B cell (primary cell): ENCODE data around the gene JCHAIN. TPM values are rescaled to one million over a fixed set of nuclear protein-coding genes. Genes with fewer than 3 reads are reported as not detected.

ENCODE experiments used
- ATAC-seq: fragments of 200-7000 bp; cut with Tn5 transposase; one replicate; pipeline ENCODE4 v1.10.0; 2021; ENCODE audit warnings: low read depth, mild to moderate bottlenecking, moderate number of reproducible peaks, moderate library complexity
- CTCF ChIA-PET: fragments of 350-600 bp; sonication (Branson Sonifier 250); formaldehyde crosslinking; loops from one replicate; lab custom pipeline; 2021; ENCODE audit warnings: antibody characterized with exemption, inconsistent platforms; lab: Charles Lee
- POLR2A ChIA-PET: fragments of 350-600 bp; sonication (Branson Sonifier 250); formaldehyde crosslinking; loops from one replicate; lab custom pipeline; 2021; ENCODE audit warnings: antibody characterized with exemption; lab: Charles Lee
- DNase-seq: peaks from one replicate; pipeline ENCODE4 v3.0.0; 2013
- H2AFZ ChIP-seq: 2 replicates; pipeline ENCODE4 v1.6.1; 2012; ENCODE audit warnings: mild to moderate bottlenecking, low read depth, low read length; ENCODE audit not compliant: insufficient read depth, poor library complexity, severe bottlenecking
- H3K27ac ChIP-seq, 2 donors: 1 replicate in 1 of 2; 2 replicates in 1 of 2; pipeline ENCODE4 v1.5.1; 2012 to 2013; ENCODE audit warnings: low read length in 2 of 2, mild to moderate bottlenecking in 2 of 2, moderate library complexity in 1 of 2
- H3K27me3 ChIP-seq, 4 experiments: fragments of 200-600 bp in 1 of 4; sonication (generic) in 1 of 4; replicated peaks in 1 of 4; 1 replicate in 2 of 4; 2 replicates in 2 of 4; pipeline versions ENCODE4 v1.6.1 to v1.7.0; 2013 to 2016; ENCODE audit warnings: low read length in 3 of 4, mild to moderate bottlenecking in 2 of 4, mixed read lengths in 1 of 4, moderate library complexity in 1 of 4; ENCODE audit not compliant: insufficient read depth in 4 of 4, control insufficient read depth in 3 of 4; ENCODE audit errors: control extremely low read depth in 1 of 4
- H3K36me3 ChIP-seq, 2 experiments: replicated peaks in 1 of 2; 1 replicate in 1 of 2; 2 replicates in 1 of 2; pipeline versions ENCODE4 v1.6.1 to v1.7.1; 2013; ENCODE audit warnings: low read length in 1 of 2; ENCODE audit not compliant: insufficient read depth in 2 of 2, control insufficient read depth in 1 of 2; ENCODE audit errors: control extremely low read depth in 1 of 2, extremely low read depth in 1 of 2
- H3K4me1 ChIP-seq, 2 donors: fragments of 200-600 bp in 1 of 2; sonication (generic) in 1 of 2; 1 replicate in 1 of 2; 2 replicates in 1 of 2; pipeline versions ENCODE4 v1.5.1 to v1.6.1; 2013 to 2017; ENCODE audit warnings: low read length in 2 of 2; ENCODE audit not compliant: control insufficient read depth in 2 of 2, insufficient read depth in 2 of 2
- H3K4me2 ChIP-seq: replicated peaks from 2 replicates; pipeline ENCODE3; 2012; ENCODE audit warnings: mild to moderate bottlenecking, low read depth, low read length; ENCODE audit not compliant: poor library complexity, severe bottlenecking
- H3K4me3 ChIP-seq, 5 experiments: fragments of 200-600 bp in 1 of 5; sonication (generic) in 1 of 5; 1 replicate in 3 of 5; 2 replicates in 2 of 5; pipeline versions ENCODE4 v1.5.1 to v1.7.0; 2011 to 2016; ENCODE audit warnings: low read length in 4 of 5, mild to moderate bottlenecking in 4 of 5, low read depth in 2 of 5, control low read depth in 1 of 5, moderate library complexity in 1 of 5; ENCODE audit not compliant: insufficient read depth in 1 of 5; ENCODE audit errors: control extremely low read depth in 1 of 5, extremely low read depth in 1 of 5
- H3K79me2 ChIP-seq: fragments of 200-600 bp; sonication (generic); one replicate; pipeline ENCODE4 v1.6.0; 2016; ENCODE audit warnings: low read length; ENCODE audit not compliant: control insufficient read depth, insufficient read depth
- H3K9ac ChIP-seq: fragments of 200-600 bp; sonication (generic); 2 replicates; pipeline ENCODE4 v1.6.1; 2017; ENCODE audit warnings: mild to moderate bottlenecking, low read length, moderate library complexity
- H3K9me3 ChIP-seq, 3 donors: one replicate each; pipeline versions ENCODE4 v1.6.1 to v1.7.1; 2013; ENCODE audit warnings: low read length in 2 of 3; ENCODE audit not compliant: control insufficient read depth in 2 of 3, insufficient read depth in 1 of 3; ENCODE audit errors: control extremely low read depth in 1 of 3
- H4K20me1 ChIP-seq: 2 replicates; pipeline ENCODE4 v1.6.0; 2012; ENCODE audit warnings: mild to moderate bottlenecking, low read length; ENCODE audit not compliant: insufficient read depth, control insufficient read depth, poor library complexity, severe bottlenecking
- H3K27ac Mint-ChIP-seq: one replicate; pipeline ENCODE4 v1.8.0; 2021; ENCODE audit warnings: mixed read lengths
- H3K27me3 Mint-ChIP-seq: one replicate; pipeline ENCODE4 v1.8.0; 2021; ENCODE audit warnings: mixed read lengths
- H3K4me1 Mint-ChIP-seq: one replicate; pipeline ENCODE4 v1.8.0; 2021; ENCODE audit warnings: mixed read lengths
- H3K4me3 Mint-ChIP-seq: one replicate; pipeline ENCODE4 v1.8.0; 2021; ENCODE audit warnings: mixed read lengths
- H3K9me3 Mint-ChIP-seq: one replicate; pipeline ENCODE4 v1.8.0; 2022; ENCODE audit warnings: mixed read lengths; ENCODE audit not compliant: insufficient read depth
- CTCF ChIP-seq: fragments of 200-600 bp; IDR thresholded peaks from one replicate; pipeline ENCODE4 v1.8.0; 2022; ENCODE audit warnings: antibody characterized with exemption, mild to moderate bottlenecking
- EZH2 ChIP-seq: IDR thresholded peaks from 2 replicates; pipeline ENCODE4 v1.6.1; 2012; ENCODE audit warnings: borderline replicate concordance, low read depth, mild to moderate bottlenecking, moderate library complexity, low read length; ENCODE audit not compliant: insufficient read depth, poor library complexity, severe bottlenecking
- WGBS: methylation state at CpG from one replicate; pipeline ENCODE4 v1.1.5; 2013; ENCODE audit warnings: missing lambda C conversion rate; ENCODE audit not compliant: insufficient coverage; 5-methylcytosine and 5-hydroxymethylcytosine counted together
- intact Hi-C: fragments of 100-400 bp; cut with micrococcal nuclease; formaldehyde crosslinking; loops from one replicate; pipeline ENCODE4 v1.10.0; 2022
- polyA plus RNA-seq: library from polyadenylated mRNA; depleted of rRNA; stranded (reverse); fragments of >200 nt; gene quantifications from 2 replicates; pipeline ENCODE4 v1.2.3, GENCODE V29; 2012
- total RNA-seq, 2 donors: library from RNA; stranded (reverse); fragments of 120-200 nt in 1 of 2; gene quantifications; 1 replicate in 1 of 2; 2 replicates in 1 of 2; pipeline versions ENCODE4 v1.2.3 to v1.2.4, GENCODE V29; 2013 to 2022

The JCHAIN gene
- total and polyA plus RNA-seq, 2 donors (not counting 1 experiment from before 2014, with no cell fraction given) = 90.8 to 441 TPM

GRCh38 chr4:70657326-70657725 lies 9.0 kb downstream of the JCHAIN start:
- no peak overlapping the region for H3K4me2 ChIP-seq
- intact Hi-C loops = no loop called here
- CTCF ChIA-PET = interaction anchor here (1.5 to 1.6 kb wide), 2 partner anchors 9 to 48 kb away, joined by 6 to 10 read pairs; partner anchors contain the start of gene JCHAIN

More at GRCh38 chr4:70657326-70657725, 9.0 kb downstream of the JCHAIN start:
- no CpG with 5 or more reads among the region's 5 CpGs for WGBS
- Histone ChIP-seq H3K4me3 (no peak overlapping the region), H3K79me2 (peaks cover 12% of the 10 kb centered on the region), H3K9ac (no peak overlapping the region), H3K27me3 (no peaks in the 10 kb centered on the region), H3K36me3 (peaks cover 11 to 58% of the 10 kb centered on the region in 2 experiments), H2AFZ (no peak overlapping the region), H4K20me1 (no peaks in the 10 kb centered on the region), H3K4me1 (peaks cover 0 to 7% of the 10 kb centered on the region in 2 donors), H3K27ac (no peak overlapping the region), H3K9me3 (no peaks in the 10 kb centered on the region)
- Mint-ChIP-seq H3K4me1 (peaks cover 26% of the 10 kb centered on the region), H3K27me3 (no peaks in the 10 kb centered on the region), H3K9me3 (no peaks in the 10 kb centered on the region), H3K4me3 (no peak overlapping the region), H3K27ac (no peak overlapping the region)
- POLR2A ChIA-PET = interaction anchor here (0.6 kb wide), 1 partner anchor 244 kb away, joined by 10 read pairs; no protein-coding TSS in a partner anchor
- DNase-seq (no peak), ATAC-seq (no peak)
- TF ChIP-seq EZH2 (no peak), CTCF (no peak)
